ENCODE data around the gene ZHX3.
A peak's percentile ranks its signal among the peaks of the same experiment; 100 is the strongest.

Gene ZHX3

DNA sequence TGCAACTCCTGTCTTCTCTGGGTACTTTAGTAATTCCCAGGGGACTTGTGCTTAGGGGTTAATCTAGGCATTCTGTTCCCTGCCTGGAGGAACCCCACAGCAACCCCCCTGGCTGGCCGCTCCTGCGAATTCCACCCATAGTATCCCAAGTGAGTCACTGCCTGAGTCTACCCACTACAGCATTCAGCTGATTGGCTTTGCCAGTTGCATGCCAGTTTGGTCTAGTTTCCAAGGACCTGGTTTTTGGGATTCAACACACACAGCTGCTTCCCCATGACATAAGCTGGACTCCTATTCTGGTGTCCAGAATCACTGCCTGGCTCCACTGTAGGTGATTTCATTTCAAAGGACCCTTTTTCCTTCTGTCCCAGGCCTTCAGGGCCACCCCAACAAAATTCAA, 139.9 kb downstream of the ZHX3 start:
- no peak overlapping the region for H3K4me3 Mint-ChIP-seq
- ATAC-seq, result no peak
- no peak overlapping the region for H3K27ac Mint-ChIP-seq
- no peaks in the 10 kb centered on the region for H3K27me3 Mint-ChIP-seq
- H3K4me1 Mint-ChIP-seq, result no peaks in the 10 kb centered on the region
- no peaks in the 10 kb centered on the region for H3K9me3 Mint-ChIP-seq
- H3K36me3 Mint-ChIP-seq, result peaks cover 13% of the 10 kb centered on the region

DNA sequence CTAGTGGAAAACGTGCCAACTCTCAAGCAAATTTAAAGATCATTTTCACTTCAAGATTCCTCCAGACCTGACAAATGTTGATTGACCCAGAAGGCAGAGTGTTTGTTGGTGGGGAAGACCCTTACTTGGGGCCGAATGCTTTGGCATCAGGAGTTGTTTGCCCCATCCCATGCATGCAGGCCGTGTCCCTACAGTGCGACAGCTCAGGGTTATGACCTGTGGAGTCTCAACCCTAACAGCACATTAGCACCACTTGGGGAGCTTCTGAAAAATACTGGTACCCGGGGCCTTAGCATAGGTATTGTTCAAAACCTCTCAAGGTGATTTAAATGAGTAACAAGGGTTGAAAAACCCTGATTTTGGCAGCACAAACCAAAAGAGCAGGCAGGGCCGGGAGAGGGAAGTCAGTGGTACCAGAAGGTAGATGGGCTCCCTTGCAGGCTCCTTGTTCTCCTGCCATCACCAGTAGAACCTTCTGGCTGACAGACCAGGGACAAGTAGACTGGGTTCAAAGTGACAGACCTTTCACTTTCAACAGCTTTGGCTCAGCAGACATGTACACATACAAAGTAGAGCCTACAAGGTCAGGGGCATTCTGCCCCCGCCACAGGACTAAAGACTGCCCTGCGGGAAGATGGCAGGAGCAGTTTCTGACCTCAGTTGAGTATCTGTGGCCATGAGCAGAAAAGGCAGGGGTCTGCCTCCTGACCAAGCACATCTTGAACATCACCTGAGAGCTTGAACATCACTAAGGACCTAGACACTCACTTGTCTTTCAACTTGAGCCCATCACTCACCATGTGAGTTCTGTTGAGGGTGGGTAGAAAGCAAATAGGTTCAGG, 140.6 kb downstream of the ZHX3 start:
- Mint-ChIP-seq H3K27ac (no peak overlapping the region), H3K4me3 (no peak overlapping the region), H3K9me3 (no peaks in the 10 kb centered on the region), H3K36me3 (peaks cover 15% of the 10 kb centered on the region), H3K27me3 (no peaks in the 10 kb centered on the region), H3K4me1 (no peaks in the 10 kb centered on the region)
- ATAC-seq, result no peak

DNA sequence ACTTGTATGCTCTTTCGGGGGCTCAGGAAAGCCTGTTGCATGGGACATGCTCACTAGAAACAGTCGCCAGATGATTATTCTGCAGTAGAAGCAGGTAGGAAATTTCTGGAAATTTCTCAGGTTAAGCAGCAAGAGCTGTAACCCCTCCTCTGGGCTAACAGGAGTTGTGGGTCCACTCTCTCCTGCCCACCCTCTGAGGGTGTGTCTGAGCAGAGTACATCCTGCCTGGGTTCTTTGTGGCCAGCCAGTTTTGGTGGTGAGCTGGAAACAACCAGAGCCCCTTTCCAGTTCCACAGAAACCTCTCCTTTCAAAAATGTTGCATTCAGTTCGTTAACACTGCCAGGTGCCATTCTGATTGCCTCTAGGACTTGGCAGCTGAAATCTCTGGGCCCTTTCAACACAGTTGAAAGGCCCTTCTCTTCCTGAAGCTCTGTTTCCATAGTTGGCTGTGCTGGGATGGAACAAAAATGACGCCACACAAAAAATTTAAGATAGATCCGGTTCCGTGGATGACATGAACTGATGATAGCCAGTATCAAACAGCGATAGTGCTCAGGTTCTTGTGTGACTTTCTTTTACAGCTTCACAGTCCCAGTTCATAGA, 141.7 kb downstream of the ZHX3 start:
- Mint-ChIP-seq H3K36me3 (peaks cover 26% of the 10 kb centered on the region), H3K4me1 (no peaks in the 10 kb centered on the region), H3K4me3 (no peak overlapping the region), H3K27me3 (no peaks in the 10 kb centered on the region), H3K9me3 (no peaks in the 10 kb centered on the region), H3K27ac (no peak overlapping the region)
- no peak for ATAC-seq

GRCh38 chr20:41175201-41175651, 142.3 kb downstream of the ZHX3 start:
- Mint-ChIP-seq H3K4me1 (no peaks in the 10 kb centered on the region), H3K27ac (no peak overlapping the region), H3K9me3 (no peaks in the 10 kb centered on the region), H3K4me3 (no peak overlapping the region), H3K36me3 (peaks cover 32% of the 10 kb centered on the region), H3K27me3 (no peaks in the 10 kb centered on the region)
- no peak for ATAC-seq

- Mint-ChIP-seq H3K4me3 (no peak overlapping the region), H3K36me3 (peaks cover 35% of the 10 kb centered on the region), H3K4me1 (no peaks in the 10 kb centered on the region), H3K27me3 (no peaks in the 10 kb centered on the region), H3K27ac (no peak overlapping the region), H3K9me3 (no peaks in the 10 kb centered on the region)
- ATAC-seq, result no peak
Observed at GRCh38 chr20:41174782-41175181, 142.7 kb downstream of the ZHX3 start.

- no peak for ATAC-seq
- H3K4me3 Mint-ChIP-seq, result no peak overlapping the region
- H3K4me1 Mint-ChIP-seq, result no peaks in the 10 kb centered on the region
- H3K9me3 Mint-ChIP-seq, result no peaks in the 10 kb centered on the region
- H3K27ac Mint-ChIP-seq, result no peak overlapping the region
- H3K27me3 Mint-ChIP-seq, result no peaks in the 10 kb centered on the region
- peaks cover 39% of the 10 kb centered on the region for H3K36me3 Mint-ChIP-seq
Observed at GRCh38 chr20:41174373-41174772, 143.2 kb downstream of the ZHX3 start.

- ATAC-seq, result no peak
- H3K9me3 Mint-ChIP-seq, result no peaks in the 10 kb centered on the region
- peaks cover 44% of the 10 kb centered on the region for H3K36me3 Mint-ChIP-seq
- H3K4me1 Mint-ChIP-seq, result no peaks in the 10 kb centered on the region
- H3K27ac Mint-ChIP-seq, result no peak overlapping the region
- H3K4me3 Mint-ChIP-seq, result no peak overlapping the region
- H3K27me3 Mint-ChIP-seq, result no peaks in the 10 kb centered on the region
Observed at GRCh38 chr20:41173791-41174341, 143.7 kb downstream of the ZHX3 start.

GRCh38 chr20:41173161-41173721, 144.3 kb downstream of the ZHX3 start:
- peak; percentile 78 for ATAC-seq
- no peak overlapping the region for H3K4me3 Mint-ChIP-seq
- no peaks in the 10 kb centered on the region for H3K4me1 Mint-ChIP-seq
- H3K27ac Mint-ChIP-seq, result no peak overlapping the region
- peaks cover 44% of the 10 kb centered on the region for H3K36me3 Mint-ChIP-seq
- H3K9me3 Mint-ChIP-seq, result no peaks in the 10 kb centered on the region
- no peaks in the 10 kb centered on the region for H3K27me3 Mint-ChIP-seq

GRCh38 chr20:41172296-41173140, 145.0 kb downstream of the ZHX3 start:
- Mint-ChIP-seq H3K27ac (no peak overlapping the region), H3K9me3 (no peaks in the 10 kb centered on the region), H3K36me3 (peaks cover 45% of the 10 kb centered on the region), H3K4me3 (no peak overlapping the region), H3K4me1 (peaks cover 7% of the 10 kb centered on the region), H3K27me3 (no peaks in the 10 kb centered on the region)
- peak; percentile 4 for ATAC-seq

GRCh38 chr20:41171736-41172295, 145.7 kb downstream of the ZHX3 start:
- Mint-ChIP-seq H3K4me3 (no peak overlapping the region), H3K27ac (no peak overlapping the region), H3K9me3 (no peaks in the 10 kb centered on the region), H3K36me3 (peaks cover 52% of the 10 kb centered on the region), H3K27me3 (no peaks in the 10 kb centered on the region), H3K4me1 (peaks cover 14% of the 10 kb centered on the region)
- ATAC-seq, result no peak

GRCh38 chr20:41170386-41171105, 147.0 kb downstream of the ZHX3 start:
- ATAC-seq, result no peak
- no peaks in the 10 kb centered on the region for H3K9me3 Mint-ChIP-seq
- H3K36me3 Mint-ChIP-seq, result peaks cover 64% of the 10 kb centered on the region

GRCh38 chr20:41169791-41170351, 147.7 kb downstream of the ZHX3 start:
- no peak overlapping the region for H3K27ac Mint-ChIP-seq
- peaks cover 16% of the 10 kb centered on the region for H3K4me1 Mint-ChIP-seq
- ATAC-seq, result no peak
- no peak overlapping the region for H3K4me3 Mint-ChIP-seq
- peaks cover 68% of the 10 kb centered on the region for H3K36me3 Mint-ChIP-seq
- H3K9me3 Mint-ChIP-seq, result no peaks in the 10 kb centered on the region
- no peaks in the 10 kb centered on the region for H3K27me3 Mint-ChIP-seq

More at GRCh38 chr20:41170386-41171105, 147.0 kb downstream of the ZHX3 start:
- Mint-ChIP-seq H3K27ac (no peak overlapping the region), H3K27me3 (no peaks in the 10 kb centered on the region), H3K4me1 (peaks cover 16% of the 10 kb centered on the region), H3K4me3 (no peak overlapping the region)

DNA sequence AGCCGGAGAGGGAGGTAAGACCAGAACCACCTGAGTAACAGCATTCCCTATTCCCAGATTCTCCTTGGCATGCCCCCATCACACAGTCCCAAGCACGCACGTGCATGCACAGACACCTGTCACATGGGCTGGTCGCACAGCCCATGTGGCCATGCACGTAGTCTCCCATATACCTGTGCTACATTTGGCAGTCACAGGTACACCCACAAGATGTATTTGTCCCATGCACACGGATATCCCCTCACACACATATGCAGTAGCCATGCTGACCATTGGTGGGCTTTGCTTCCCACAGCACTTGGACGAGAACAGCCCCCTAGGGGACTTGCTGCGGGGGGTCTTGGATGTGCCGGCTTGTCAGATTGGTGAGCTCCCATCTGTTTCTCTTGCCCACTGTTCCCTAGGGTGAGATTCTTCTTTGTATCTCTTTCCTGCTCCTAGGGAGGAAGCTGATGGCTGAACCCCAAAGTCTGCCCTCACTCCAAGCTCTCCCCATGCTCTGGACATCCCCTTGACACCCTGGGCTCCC, 148.3 kb downstream of the ZHX3 start:
- Mint-ChIP-seq H3K4me1 (peaks cover 16% of the 10 kb centered on the region), H3K4me3 (no peak overlapping the region), H3K9me3 (no peaks in the 10 kb centered on the region), H3K27me3 (no peaks in the 10 kb centered on the region), H3K27ac (no peak overlapping the region), H3K36me3 (peaks cover 68% of the 10 kb centered on the region)
- ATAC-seq, result no peak

Measured in stimulated activated memory B cell treated with anti-CD40 and anti-IgM and Interleukin-4, amounts not matched to agents 10 μg/mL and 1 μg/mL and 100 μg/mL, for 72 hours (primary cell).